Tibial nerve (tissue), 4 donors: ENCODE results near the gene ALKBH3. TPM values are rescaled to one million over a fixed set of nuclear protein-coding genes. Genes with fewer than 3 reads are reported as not detected.

Experiments used
- DNase-seq, 2 donors: peaks; one replicate each; pipeline ENCODE4 v3.0.0-alpha.2; 2019; ENCODE audit warnings: low spot score in 2 of 2
- H3K27ac ChIP-seq, 4 donors: fragments of 200-600 bp; sonication (generic) in 3 of 4; one replicate each; pipeline ENCODE4 v1.5.1; 2017 to 2019; ENCODE audit warnings: mild to moderate bottlenecking in 1 of 4
- H3K27me3 ChIP-seq, 2 donors: fragments of 200-600 bp; sonication (generic) in 1 of 2; one replicate each; pipeline versions ENCODE4 v1.5.1 to v1.6.0; 2017 to 2019
- H3K36me3 ChIP-seq, 3 donors: fragments of 200-600 bp; sonication (generic); one replicate each; pipeline ENCODE4 v1.5.1; 2018 to 2019
- H3K4me1 ChIP-seq, 4 donors: fragments of 200-600 bp; sonication (generic) in 3 of 4; one replicate each; pipeline ENCODE4 v1.5.1; 2017 to 2019
- H3K4me3 ChIP-seq, 4 donors: fragments of 200-600 bp; sonication (generic) in 3 of 4; one replicate each; pipeline ENCODE4 v1.5.1; 2017 to 2019; ENCODE audit warnings: mild to moderate bottlenecking in 1 of 4, moderate library complexity in 1 of 4
- H3K9me3 ChIP-seq, 4 donors: fragments of 200-600 bp; sonication (generic) in 3 of 4; one replicate each; pipeline ENCODE4 v1.5.1; 2017 to 2019
- CTCF ChIP-seq, 5 experiments: fragments of 200-600 bp in 3 of 5; fragments of 450-650 bp in 2 of 5; sonication (generic) in 3 of 5; IDR thresholded peaks; one replicate each; pipeline ENCODE4 v1.5.1; 2016 to 2019; ENCODE audit warnings: antibody characterized with exemption in 5 of 5, mild to moderate bottlenecking in 3 of 5, moderate library complexity in 2 of 5
- EP300 ChIP-seq, 2 donors: sonication (generic); formaldehyde crosslinking; IDR thresholded peaks; one replicate each; pipeline ENCODE4 v1.6.1; 2017; ENCODE audit warnings: antibody characterized with exemption in 2 of 2, mild to moderate bottlenecking in 1 of 2
- POLR2A ChIP-seq, 2 donors: fragments of 450-650 bp; IDR thresholded peaks; one replicate each; pipeline ENCODE4 v1.6.1; 2017; ENCODE audit warnings: antibody characterized with exemption in 2 of 2, mild to moderate bottlenecking in 2 of 2, moderate library complexity in 2 of 2
- WGBS, 2 donors: methylation state at CpG; one replicate each; pipeline ENCODE4 v1.1.5; 2018; 5-methylcytosine and 5-hydroxymethylcytosine counted together
- total RNA-seq, 4 donors: library from RNA; depleted of rRNA; stranded (reverse); fragments of >200 nt; gene quantifications; one replicate each; pipeline ENCODE4 v1.1.0, GENCODE V29; 2016

Gene ALKBH3
- total RNA-seq, 4 donors from 2014 or later, result 30.4 to 45.0 (median 38.0) TPM

GRCh38 chr11:43923406-43924111, 42.9 kb downstream of the ALKBH3 start:
- WGBS, 2 donors, result 41 to 42% methylated on average over 8 of the region's 8 CpGs
- H3K27me3 ChIP-seq, result no peaks in the 10 kb centered on the region
- TF ChIP-seq CTCF (IDR thresholded peaks at IDR 0.05), result no peak
- peak; percentile 50 to 86 for TF ChIP-seq EP300 (IDR thresholded peaks at IDR 0.05)
- peak in 1 of 2 donors; percentile 34 for TF ChIP-seq POLR2A (IDR thresholded peaks at IDR 0.05)
- peak; percentile 46 to 69 for DNase-seq
- no peak overlapping the region for H3K4me3 ChIP-seq
- peak overlapping the region; percentile 74 to 91 (median 86) for H3K27ac ChIP-seq
- H3K4me1 ChIP-seq, result peaks cover 0 to 76% (median 52%) of the 10 kb centered on the region in 4 donors
- peaks cover 0 to 25% (median 0%) of the 10 kb centered on the region in 3 donors for H3K36me3 ChIP-seq
- H3K9me3 ChIP-seq, result no peaks in the 10 kb centered on the region

GRCh38 chr11:43924112-43924855, 43.7 kb downstream of the ALKBH3 start:
- no peak for DNase-seq
- H3K4me3 ChIP-seq, result no peak overlapping the region
- H3K27me3 ChIP-seq, result no peaks in the 10 kb centered on the region
- peaks cover 0 to 17% (median 0%) of the 10 kb centered on the region in 3 donors for H3K36me3 ChIP-seq
- H3K4me1 ChIP-seq, result peaks cover 0 to 76% (median 52%) of the 10 kb centered on the region in 4 donors
- no peaks in the 10 kb centered on the region for H3K9me3 ChIP-seq
- 69 to 78% methylated on average over 9 to 15 of the region's 27 CpGs for WGBS, 2 donors
- no peak for TF ChIP-seq CTCF (IDR thresholded peaks at IDR 0.05)
- no peak for TF ChIP-seq EP300 (IDR thresholded peaks at IDR 0.05)
- TF ChIP-seq POLR2A (IDR thresholded peaks at IDR 0.05), result no peak
- peak overlapping the region; percentile 74 to 91 (median 86) for H3K27ac ChIP-seq

- TF ChIP-seq EP300 (IDR thresholded peaks at IDR 0.05), result no peak
- TF ChIP-seq CTCF (IDR thresholded peaks at IDR 0.05), result no peak
- no peak for TF ChIP-seq POLR2A (IDR thresholded peaks at IDR 0.05)
- WGBS, 2 donors, result 69 to 73% methylated on average over 9 to 14 of the region's 14 CpGs
- Histone ChIP-seq H3K9me3 (no peaks in the 10 kb centered on the region), H3K36me3 (peaks cover 0 to 7% (median 0%) of the 10 kb centered on the region in 3 donors), H3K27me3 (no peaks in the 10 kb centered on the region), H3K27ac (peak overlapping the region; percentile 74 to 91 (median 86)), H3K4me3 (no peak overlapping the region), H3K4me1 (peaks cover 0 to 68% (median 50%) of the 10 kb centered on the region in 4 donors)
- no peak for DNase-seq
These were observed 44.7 kb downstream of the ALKBH3 start for GRCh38 chr11:43925063-43925931.

GRCh38 chr11:43925932-43926505, 45.4 kb downstream of the ALKBH3 start:
- H3K9me3 ChIP-seq, result no peaks in the 10 kb centered on the region
- no peaks in the 10 kb centered on the region for H3K36me3 ChIP-seq
- H3K27me3 ChIP-seq, result no peaks in the 10 kb centered on the region
- 18 to 25% methylated on average over 10 to 12 of the region's 12 CpGs for WGBS, 2 donors
- no peak for DNase-seq
- H3K4me1 ChIP-seq, result peaks cover 0 to 68% (median 48%) of the 10 kb centered on the region in 4 donors
- H3K4me3 ChIP-seq, result no peak overlapping the region
- H3K27ac ChIP-seq, result peak overlapping the region; percentile 74 to 91 (median 86)
- TF ChIP-seq POLR2A (IDR thresholded peaks at IDR 0.05) (no peak), CTCF (IDR thresholded peaks at IDR 0.05) (peak in 1 of 5 experiments; percentile 16), EP300 (IDR thresholded peaks at IDR 0.05) (peak in 1 of 2 donors; percentile 59)
